ENCODE measurements around the gene PERP. TPM values are rescaled to one million over a fixed set of nuclear protein-coding genes. Genes with fewer than 3 reads are reported as not detected.

PERP gene
- total and polyA plus RNA-seq, 4 donors = 14.7 to 57.8 (median 30.3) TPM

GRCh38 chr6:138044972-138045371 lies 62.2 kb downstream of the PERP start (continued):
- TF ChIP-seq, protein P1, sequence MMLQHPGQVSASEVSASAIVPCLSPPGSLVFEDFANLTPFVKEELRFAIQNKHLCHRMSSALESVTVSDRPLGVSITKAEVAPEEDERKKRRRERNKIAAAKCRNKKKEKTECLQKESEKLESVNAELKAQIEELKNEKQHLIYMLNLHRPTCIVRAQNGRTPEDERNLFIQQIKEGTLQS (IDR thresholded peaks at IDR 0.05) = no peak
- TF ChIP-seq, protein P2, sequence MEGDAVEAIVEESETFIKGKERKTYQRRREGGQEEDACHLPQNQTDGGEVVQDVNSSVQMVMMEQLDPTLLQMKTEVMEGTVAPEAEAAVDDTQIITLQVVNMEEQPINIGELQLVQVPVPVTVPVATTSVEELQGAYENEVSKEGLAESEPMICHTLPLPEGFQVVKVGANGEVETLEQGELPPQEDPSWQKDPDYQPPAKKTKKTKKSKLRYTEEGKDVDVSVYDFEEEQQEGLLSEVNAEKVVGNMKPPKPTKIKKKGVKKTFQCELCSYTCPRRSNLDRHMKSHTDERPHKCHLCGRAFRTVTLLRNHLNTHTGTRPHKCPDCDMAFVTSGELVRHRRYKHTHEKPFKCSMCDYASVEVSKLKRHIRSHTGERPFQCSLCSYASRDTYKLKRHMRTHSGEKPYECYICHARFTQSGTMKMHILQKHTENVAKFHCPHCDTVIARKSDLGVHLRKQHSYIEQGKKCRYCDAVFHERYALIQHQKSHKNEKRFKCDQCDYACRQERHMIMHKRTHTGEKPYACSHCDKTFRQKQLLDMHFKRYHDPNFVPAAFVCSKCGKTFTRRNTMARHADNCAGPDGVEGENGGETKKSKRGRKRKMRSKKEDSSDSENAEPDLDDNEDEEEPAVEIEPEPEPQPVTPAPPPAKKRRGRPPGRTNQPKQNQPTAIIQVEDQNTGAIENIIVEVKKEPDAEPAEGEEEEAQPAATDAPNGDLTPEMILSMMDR (IDR thresholded peaks at IDR 0.05; ENCODE audit: low read depth, low read length, missing input control) = no peak

DNA sequence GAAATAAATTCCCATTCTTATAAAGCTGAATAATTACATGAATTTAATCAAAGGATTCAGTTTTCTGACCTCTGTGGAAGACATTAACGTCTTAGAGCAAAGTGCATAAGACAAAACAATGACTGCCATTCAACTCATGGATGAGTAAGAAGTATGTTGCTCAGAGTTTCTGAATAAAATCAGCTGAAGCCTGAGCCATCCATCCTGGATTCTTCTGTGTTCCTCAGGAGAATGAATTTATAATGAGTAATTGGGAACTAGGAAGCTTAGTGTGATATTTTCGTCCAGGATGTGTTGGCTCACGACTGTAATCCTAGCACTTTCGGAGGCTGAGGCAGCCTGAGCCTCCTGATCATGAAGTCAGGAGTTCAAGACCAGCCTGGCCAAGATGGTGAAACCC lies 62.8 kb downstream of the PERP start:
- no peak for TF ChIP-seq RAD21 (IDR thresholded peaks at IDR 0.05)
- no peak for TF ChIP-seq JUND (IDR thresholded peaks at IDR 0.05)
- TF ChIP-seq FOXA2 (IDR thresholded peaks at IDR 0.05) = no peak
- no peak for TF ChIP-seq SP1 (IDR thresholded peaks at IDR 0.05)
- TF ChIP-seq, protein P3, sequence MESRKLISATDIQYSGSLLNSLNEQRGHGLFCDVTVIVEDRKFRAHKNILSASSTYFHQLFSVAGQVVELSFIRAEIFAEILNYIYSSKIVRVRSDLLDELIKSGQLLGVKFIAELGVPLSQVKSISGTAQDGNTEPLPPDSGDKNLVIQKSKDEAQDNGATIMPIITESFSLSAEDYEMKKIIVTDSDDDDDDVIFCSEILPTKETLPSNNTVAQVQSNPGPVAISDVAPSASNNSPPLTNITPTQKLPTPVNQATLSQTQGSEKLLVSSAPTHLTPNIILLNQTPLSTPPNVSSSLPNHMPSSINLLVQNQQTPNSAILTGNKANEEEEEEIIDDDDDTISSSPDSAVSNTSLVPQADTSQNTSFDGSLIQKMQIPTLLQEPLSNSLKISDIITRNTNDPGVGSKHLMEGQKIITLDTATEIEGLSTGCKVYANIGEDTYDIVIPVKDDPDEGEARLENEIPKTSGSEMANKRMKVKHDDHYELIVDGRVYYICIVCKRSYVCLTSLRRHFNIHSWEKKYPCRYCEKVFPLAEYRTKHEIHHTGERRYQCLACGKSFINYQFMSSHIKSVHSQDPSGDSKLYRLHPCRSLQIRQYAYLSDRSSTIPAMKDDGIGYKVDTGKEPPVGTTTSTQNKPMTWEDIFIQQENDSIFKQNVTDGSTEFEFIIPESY (IDR thresholded peaks at IDR 0.05) = no peak
- TF ChIP-seq, protein P2 (IDR thresholded peaks at IDR 0.05; ENCODE audit: low read depth, low read length, missing input control) = no peak
- no peak for TF ChIP-seq GABPA (IDR thresholded peaks at IDR 0.05 in 1 of 2, conservative IDR thresholded peaks at IDR 0.05 in 1 of 2)
- no peak for TF ChIP-seq HNF4G (IDR thresholded peaks at IDR 0.05)
- TF ChIP-seq, protein P4, sequence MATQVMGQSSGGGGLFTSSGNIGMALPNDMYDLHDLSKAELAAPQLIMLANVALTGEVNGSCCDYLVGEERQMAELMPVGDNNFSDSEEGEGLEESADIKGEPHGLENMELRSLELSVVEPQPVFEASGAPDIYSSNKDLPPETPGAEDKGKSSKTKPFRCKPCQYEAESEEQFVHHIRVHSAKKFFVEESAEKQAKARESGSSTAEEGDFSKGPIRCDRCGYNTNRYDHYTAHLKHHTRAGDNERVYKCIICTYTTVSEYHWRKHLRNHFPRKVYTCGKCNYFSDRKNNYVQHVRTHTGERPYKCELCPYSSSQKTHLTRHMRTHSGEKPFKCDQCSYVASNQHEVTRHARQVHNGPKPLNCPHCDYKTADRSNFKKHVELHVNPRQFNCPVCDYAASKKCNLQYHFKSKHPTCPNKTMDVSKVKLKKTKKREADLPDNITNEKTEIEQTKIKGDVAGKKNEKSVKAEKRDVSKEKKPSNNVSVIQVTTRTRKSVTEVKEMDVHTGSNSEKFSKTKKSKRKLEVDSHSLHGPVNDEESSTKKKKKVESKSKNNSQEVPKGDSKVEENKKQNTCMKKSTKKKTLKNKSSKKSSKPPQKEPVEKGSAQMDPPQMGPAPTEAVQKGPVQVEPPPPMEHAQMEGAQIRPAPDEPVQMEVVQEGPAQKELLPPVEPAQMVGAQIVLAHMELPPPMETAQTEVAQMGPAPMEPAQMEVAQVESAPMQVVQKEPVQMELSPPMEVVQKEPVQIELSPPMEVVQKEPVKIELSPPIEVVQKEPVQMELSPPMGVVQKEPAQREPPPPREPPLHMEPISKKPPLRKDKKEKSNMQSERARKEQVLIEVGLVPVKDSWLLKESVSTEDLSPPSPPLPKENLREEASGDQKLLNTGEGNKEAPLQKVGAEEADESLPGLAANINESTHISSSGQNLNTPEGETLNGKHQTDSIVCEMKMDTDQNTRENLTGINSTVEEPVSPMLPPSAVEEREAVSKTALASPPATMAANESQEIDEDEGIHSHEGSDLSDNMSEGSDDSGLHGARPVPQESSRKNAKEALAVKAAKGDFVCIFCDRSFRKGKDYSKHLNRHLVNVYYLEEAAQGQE (IDR thresholded peaks at IDR 0.05) = no peak
- TF ChIP-seq NR2F2 (IDR thresholded peaks at IDR 0.05) = no peak
- TF ChIP-seq, protein P5, sequence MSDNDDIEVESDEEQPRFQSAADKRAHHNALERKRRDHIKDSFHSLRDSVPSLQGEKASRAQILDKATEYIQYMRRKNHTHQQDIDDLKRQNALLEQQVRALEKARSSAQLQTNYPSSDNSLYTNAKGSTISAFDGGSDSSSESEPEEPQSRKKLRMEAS (IDR thresholded peaks at IDR 0.05) = no peak
- TF ChIP-seq, protein P1 (IDR thresholded peaks at IDR 0.05) = no peak
- no peak for TF ChIP-seq RXRA (IDR thresholded peaks at IDR 0.05)
- no peak for TF ChIP-seq HNF4A (conservative IDR thresholded peaks at IDR 0.05)
- no peak for TF ChIP-seq FOXA1 (IDR thresholded peaks at IDR 0.05)
- TF ChIP-seq YY1 (IDR thresholded peaks at IDR 0.05) = no peak
- TF ChIP-seq TAF1 (conservative IDR thresholded peaks at IDR 0.05) = no peak
- no peak overlapping the region for H3K27ac ChIP-seq (ENCODE audit: low read depth in 1 of 2, low read length in 2 of 2)
- H3K4me3 ChIP-seq (ENCODE audit: low read depth in 1 of 3, low read length in 3 of 3) = no peak overlapping the region
- H3K27me3 ChIP-seq (ENCODE audit: control insufficient read depth in 4 of 4, insufficient read depth in 4 of 4, low read length in 3 of 4) = no peaks in the 10 kb centered on the region
- no peaks in the 10 kb centered on the region for H3K36me3 ChIP-seq (ENCODE audit: control insufficient read depth in 4 of 4, insufficient read depth in 3 of 4, low read depth in 1 of 4, low read length in 3 of 4)
- H3K9ac ChIP-seq (ENCODE audit: low read depth in 1 of 2, low read length in 2 of 2) = no peak overlapping the region
- WGBS = 88% methylated on average over 4 of the region's 4 CpGs
- peaks cover 0 to 4% (median 0%) of the 10 kb centered on the region in 4 donors for H3K9me3 ChIP-seq (ENCODE audit: control insufficient read depth in 4 of 4, low read length in 3 of 4)
- DNase-seq (ENCODE audit: low spot score) = no peak
- no peaks in the 10 kb centered on the region for H3K4me1 ChIP-seq (ENCODE audit: control insufficient read depth in 4 of 4, insufficient read depth in 4 of 4, low read length in 3 of 4)
